ENCODE results near the gene MBOAT7.

- TF ChIP-seq, protein P1, sequence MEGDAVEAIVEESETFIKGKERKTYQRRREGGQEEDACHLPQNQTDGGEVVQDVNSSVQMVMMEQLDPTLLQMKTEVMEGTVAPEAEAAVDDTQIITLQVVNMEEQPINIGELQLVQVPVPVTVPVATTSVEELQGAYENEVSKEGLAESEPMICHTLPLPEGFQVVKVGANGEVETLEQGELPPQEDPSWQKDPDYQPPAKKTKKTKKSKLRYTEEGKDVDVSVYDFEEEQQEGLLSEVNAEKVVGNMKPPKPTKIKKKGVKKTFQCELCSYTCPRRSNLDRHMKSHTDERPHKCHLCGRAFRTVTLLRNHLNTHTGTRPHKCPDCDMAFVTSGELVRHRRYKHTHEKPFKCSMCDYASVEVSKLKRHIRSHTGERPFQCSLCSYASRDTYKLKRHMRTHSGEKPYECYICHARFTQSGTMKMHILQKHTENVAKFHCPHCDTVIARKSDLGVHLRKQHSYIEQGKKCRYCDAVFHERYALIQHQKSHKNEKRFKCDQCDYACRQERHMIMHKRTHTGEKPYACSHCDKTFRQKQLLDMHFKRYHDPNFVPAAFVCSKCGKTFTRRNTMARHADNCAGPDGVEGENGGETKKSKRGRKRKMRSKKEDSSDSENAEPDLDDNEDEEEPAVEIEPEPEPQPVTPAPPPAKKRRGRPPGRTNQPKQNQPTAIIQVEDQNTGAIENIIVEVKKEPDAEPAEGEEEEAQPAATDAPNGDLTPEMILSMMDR (conservative IDR thresholded peaks at IDR 0.05 in 1 of 2, IDR thresholded peaks at IDR 0.05 in 1 of 2; ENCODE audit: extremely low read depth in 1 of 2, insufficient read depth in 1 of 2, low read depth in 1 of 2, low read length in 2 of 2): no peak
- TF ChIP-seq EZH2 (IDR thresholded peaks at IDR 0.05; ENCODE audit: borderline replicate concordance, low read length): no peak
These were observed 35.6 kb downstream of the MBOAT7 start for GRCh38 chr19:54153731-54154326.

All from mammary epithelial cell (primary cell).